ENCODE measurements around the gene FLT4. TPM values are rescaled to one million over a fixed set of nuclear protein-coding genes. Genes with fewer than 3 reads are reported as not detected.

FLT4 gene
- total RNA-seq, 1 donor from 2014 or later: 289 TPM

- no peak for DNase-seq (ENCODE audit: low read depth in 2 of 2)
These were observed 40.7 kb downstream of the FLT4 start for GRCh38 chr5:180608572-180609310.

- DNase-seq (ENCODE audit: low read depth in 2 of 2): no peak
These were observed 41.4 kb downstream of the FLT4 start for GRCh38 chr5:180607861-180608571.

- no peak for DNase-seq (ENCODE audit: low read depth in 2 of 2)
These were observed 43.1 kb downstream of the FLT4 start for GRCh38 chr5:180606215-180606785.

- DNase-seq (ENCODE audit: low read depth in 2 of 2): peak; percentile 70 to 71
These were observed 43.7 kb downstream of the FLT4 start for GRCh38 chr5:180605554-180606214.

GRCh38 chr5:180604271-180604670 lies 45.1 kb downstream of the FLT4 start:
- no peak for DNase-seq (ENCODE audit: low read depth in 2 of 2)

- no peak for DNase-seq (ENCODE audit: low read depth in 2 of 2)
These were observed 46.3 kb downstream of the FLT4 start for GRCh38 chr5:180603076-180603594.

GRCh38 chr5:180602481-180603075 lies 46.8 kb downstream of the FLT4 start:
- DNase-seq (ENCODE audit: low read depth in 2 of 2): no peak

GRCh38 chr5:180601591-180602480 lies 47.6 kb downstream of the FLT4 start:
- DNase-seq (ENCODE audit: low read depth in 2 of 2): no peak

- no peak for DNase-seq (ENCODE audit: low read depth in 2 of 2)
These were observed 48.8 kb downstream of the FLT4 start for GRCh38 chr5:180600554-180601041.

GRCh38 chr5:180599981-180600553 lies 49.3 kb downstream of the FLT4 start:
- DNase-seq (ENCODE audit: low read depth in 2 of 2): no peak

GRCh38 chr5:180599590-180599914 lies 49.8 kb downstream of the FLT4 start:
- no peak for DNase-seq (ENCODE audit: low read depth in 2 of 2)

GRCh38 chr5:180598797-180599589 lies 50.4 kb downstream of the FLT4 start:
- no peak for DNase-seq (ENCODE audit: low read depth in 2 of 2)

GRCh38 chr5:180598316-180598701 lies 51.1 kb downstream of the FLT4 start:
- no peak for DNase-seq (ENCODE audit: low read depth in 2 of 2)

- no peak for DNase-seq (ENCODE audit: low read depth in 2 of 2)
These were observed 52.6 kb downstream of the FLT4 start for GRCh38 chr5:180596668-180597231.

GRCh38 chr5:180596115-180596667 lies 53.2 kb downstream of the FLT4 start:
- DNase-seq (ENCODE audit: low read depth in 2 of 2): no peak

GRCh38 chr5:180595381-180596114 lies 53.9 kb downstream of the FLT4 start:
- no peak for DNase-seq (ENCODE audit: low read depth in 2 of 2)

- no peak for DNase-seq (ENCODE audit: low read depth in 2 of 2)
These were observed 54.4 kb downstream of the FLT4 start for GRCh38 chr5:180595046-180595379.
